NCI-H526 treated with DMSO at 0.1 percent for 48 hours (cell line): ENCODE results near the gene SRRM2.

Experiments used
- DNase-seq: peaks from one replicate; lab custom pipeline; 2025; lab: John Stamatoyannopoulos, UW

SRRM2 gene

DNA sequence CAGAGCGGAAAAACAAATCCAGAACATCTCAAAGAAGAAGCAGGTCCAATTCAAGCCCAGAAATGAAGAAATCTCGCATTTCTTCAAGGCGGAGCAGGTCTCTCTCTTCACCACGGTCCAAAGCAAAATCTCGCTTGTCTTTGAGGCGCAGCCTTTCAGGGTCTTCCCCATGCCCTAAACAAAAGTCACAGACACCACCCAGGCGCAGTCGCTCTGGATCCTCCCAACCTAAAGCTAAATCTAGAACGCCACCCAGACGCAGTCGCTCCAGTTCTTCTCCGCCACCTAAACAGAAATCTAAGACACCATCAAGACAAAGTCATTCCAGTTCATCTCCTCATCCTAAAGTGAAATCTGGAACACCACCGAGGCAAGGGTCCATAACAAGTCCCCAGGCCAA is 10.3 kb downstream of the SRRM2 start:
- DNase-seq = no peak

DNA sequence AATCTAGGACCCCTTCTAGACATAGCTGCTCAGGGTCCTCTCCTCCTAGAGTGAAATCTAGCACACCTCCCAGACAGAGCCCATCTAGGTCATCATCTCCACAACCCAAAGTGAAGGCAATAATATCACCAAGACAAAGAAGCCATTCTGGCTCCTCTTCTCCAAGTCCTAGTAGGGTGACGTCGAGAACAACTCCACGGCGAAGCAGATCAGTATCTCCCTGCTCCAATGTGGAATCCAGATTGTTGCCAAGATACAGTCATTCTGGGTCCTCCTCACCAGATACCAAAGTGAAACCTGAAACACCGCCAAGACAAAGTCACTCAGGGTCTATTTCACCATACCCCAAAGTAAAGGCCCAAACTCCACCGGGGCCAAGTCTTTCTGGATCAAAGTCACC is 10.7 kb downstream of the SRRM2 start:
- no peak for DNase-seq

DNA sequence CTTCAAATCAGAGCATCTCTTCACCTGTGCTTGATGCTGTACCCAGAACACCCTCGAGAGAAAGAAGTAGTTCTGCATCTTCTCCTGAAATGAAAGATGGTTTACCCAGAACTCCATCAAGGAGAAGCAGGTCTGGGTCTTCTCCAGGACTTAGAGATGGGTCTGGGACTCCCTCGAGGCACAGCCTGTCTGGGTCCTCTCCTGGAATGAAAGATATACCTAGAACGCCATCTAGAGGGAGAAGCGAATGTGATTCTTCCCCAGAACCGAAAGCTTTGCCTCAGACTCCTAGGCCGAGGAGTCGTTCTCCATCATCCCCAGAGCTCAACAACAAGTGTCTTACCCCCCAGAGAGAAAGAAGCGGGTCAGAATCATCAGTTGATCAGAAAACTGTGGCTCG is 12.3 kb downstream of the SRRM2 start:
- DNase-seq = no peak

DNA sequence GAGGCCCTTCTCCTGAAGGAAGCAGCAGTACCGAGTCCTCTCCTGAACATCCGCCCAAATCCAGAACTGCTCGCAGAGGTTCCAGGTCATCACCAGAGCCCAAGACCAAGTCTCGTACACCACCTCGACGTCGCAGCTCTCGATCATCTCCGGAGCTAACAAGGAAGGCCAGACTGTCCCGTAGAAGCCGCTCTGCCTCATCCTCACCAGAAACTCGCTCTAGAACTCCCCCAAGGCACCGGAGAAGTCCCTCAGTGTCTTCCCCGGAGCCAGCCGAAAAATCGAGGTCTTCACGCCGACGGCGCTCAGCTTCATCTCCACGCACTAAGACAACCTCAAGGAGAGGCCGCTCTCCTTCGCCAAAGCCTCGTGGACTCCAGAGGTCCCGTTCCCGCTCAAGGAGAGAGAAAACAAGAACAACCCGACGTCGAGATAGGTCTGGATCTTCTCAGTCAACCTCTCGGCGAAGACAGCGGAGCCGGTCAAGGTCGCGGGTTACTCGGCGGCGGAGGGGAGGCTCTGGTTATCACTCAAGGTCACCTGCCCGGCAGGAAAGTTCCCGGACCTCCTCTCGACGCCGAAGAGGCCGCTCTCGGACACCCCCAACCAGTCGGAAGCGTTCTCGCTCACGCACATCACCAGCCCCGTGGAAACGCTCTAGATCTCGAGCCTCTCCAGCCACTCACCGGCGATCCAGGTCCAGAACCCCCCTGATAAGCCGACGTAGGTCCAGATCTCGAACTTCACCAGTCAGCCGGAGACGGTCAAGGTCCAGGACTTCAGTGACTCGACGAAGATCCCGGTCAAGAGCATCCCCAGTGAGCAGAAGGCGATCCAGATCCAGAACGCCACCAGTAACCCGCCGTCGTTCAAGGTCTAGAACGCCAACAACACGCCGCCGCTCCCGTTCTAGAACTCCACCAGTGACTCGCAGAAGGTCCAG is 13.3 kb downstream of the SRRM2 start:
- no peak for DNase-seq

DNA sequence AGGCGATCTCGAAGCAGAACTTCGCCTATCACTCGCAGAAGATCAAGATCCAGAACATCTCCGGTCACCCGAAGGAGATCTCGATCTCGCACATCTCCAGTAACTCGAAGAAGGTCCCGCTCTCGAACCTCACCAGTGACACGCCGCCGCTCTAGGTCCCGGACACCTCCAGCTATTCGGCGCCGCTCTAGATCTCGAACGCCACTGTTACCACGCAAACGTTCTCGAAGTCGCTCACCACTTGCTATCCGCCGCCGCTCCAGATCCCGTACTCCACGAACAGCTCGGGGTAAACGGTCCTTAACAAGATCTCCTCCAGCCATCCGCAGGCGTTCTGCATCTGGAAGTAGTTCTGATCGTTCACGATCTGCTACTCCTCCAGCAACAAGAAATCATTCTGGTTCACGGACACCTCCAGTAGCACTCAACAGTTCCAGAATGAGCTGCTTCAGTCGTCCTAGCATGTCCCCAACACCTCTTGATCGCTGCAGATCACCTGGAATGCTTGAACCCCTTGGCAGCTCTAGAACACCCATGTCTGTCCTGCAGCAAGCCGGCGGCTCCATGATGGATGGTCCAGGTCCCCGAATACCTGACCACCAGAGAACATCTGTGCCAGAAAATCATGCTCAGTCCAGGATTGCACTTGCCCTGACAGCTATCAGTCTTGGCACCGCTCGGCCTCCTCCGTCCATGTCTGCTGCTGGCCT is 14.1 kb downstream of the SRRM2 start:
- no peak for DNase-seq

DNA sequence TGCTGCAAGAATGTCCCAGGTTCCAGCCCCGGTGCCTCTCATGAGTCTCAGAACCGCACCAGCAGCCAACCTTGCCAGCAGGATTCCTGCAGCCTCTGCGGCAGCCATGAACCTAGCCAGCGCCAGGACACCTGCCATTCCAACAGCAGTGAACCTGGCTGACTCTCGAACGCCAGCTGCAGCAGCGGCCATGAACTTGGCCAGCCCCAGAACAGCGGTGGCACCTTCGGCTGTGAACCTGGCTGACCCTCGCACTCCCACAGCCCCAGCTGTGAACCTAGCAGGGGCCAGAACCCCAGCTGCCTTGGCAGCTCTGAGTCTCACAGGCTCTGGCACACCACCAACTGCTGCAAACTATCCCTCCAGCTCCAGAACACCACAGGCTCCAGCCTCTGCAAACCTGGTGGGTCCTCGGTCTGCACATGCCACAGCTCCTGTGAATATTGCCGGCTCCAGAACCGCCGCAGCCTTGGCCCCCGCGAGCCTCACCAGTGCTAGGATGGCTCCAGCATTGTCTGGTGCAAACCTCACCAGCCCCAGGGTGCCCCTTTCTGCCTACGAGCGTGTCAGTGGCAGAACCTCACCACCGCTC is 14.8 kb downstream of the SRRM2 start:
- no peak for DNase-seq

DNA sequence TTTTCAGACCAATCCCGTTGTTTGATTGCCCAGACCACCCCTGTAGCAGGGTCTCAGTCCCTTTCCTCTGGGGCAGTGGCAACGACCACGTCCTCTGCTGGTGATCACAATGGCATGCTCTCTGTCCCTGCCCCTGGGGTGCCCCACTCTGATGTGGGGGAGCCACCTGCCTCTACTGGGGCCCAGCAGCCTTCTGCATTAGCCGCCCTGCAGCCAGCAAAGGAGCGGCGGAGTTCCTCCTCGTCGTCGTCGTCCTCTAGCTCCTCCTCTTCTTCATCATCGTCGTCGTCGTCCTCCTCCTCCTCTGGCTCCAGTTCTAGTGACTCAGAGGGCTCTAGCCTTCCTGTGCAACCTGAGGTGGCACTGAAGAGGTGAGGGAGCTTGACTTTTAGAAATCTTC is 15.5 kb downstream of the SRRM2 start:
- DNase-seq = no peak

DNA sequence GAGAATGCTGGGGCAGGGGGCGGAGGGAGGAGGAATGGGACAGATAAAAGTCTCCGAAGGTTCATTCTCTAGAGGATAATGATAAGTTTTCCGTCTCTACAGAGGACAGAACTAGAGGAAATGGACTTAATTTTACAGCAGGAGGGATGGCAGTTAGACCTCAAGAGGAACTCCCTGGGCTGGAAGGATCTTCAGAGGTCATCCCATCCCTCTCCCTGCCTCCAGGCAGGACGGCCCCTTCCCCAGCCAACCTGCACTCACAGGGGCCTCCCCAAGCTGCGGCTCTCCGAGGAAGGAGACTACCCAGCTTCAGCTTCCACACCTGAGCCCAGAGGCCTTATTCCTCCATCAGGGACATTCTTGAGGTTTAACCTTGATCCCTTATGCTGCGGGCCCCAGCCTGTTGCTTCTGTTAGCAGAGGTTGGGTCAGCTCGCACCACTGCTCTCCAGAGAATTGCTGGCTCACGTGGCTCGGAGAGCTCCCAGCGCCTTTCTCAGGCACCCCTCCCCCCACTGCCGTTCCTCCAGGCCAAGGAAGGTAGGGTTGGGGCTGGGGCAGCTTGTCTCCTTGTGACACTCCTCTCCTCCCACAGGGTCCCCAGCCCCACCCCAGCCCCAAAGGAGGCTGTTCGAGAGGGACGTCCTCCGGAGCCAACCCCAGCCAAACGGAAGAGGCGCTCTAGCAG is 16.1 kb downstream of the SRRM2 start:
- DNase-seq = no peak

DNA sequence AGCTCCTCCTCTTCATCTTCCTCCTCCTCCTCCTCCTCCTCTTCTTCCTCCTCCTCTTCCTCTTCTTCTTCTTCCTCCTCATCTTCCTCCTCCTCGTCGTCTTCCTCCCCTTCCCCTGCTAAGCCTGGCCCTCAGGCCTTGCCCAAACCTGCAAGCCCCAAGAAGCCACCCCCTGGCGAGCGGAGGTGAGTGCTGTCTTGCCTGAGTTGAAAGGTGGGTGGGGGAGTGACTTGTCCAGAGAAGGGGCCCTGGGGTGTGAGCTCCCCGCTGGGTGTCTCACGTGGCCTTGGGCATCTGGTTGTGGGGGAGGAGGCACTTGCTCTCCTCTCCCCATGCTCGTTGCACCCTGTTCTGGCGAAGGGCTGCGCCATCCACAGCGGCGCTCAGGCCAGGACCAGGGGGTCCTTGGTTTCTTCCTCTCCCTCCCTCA is 16.7 kb downstream of the SRRM2 start:
- no peak for DNase-seq

DNA sequence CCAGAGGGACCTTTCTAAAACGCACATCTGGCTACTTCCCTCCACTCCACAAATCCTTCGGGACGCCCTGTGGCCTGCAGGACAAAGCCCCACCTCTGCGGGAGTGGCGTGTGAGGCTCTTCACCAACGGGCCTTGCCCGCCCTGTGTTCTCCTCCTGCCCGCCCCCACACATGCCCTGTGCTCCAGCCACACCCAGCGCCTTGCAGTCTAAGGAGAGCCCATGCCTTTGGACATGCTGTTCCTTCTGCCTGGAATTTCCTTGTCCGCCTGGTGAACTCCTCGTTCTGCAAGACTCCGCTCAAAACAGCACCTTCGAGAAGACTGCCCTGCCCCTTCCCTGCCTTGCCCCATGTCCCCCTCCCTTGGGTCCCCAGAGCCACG is 17.2 kb downstream of the SRRM2 start:
- DNase-seq = no peak

DNA sequence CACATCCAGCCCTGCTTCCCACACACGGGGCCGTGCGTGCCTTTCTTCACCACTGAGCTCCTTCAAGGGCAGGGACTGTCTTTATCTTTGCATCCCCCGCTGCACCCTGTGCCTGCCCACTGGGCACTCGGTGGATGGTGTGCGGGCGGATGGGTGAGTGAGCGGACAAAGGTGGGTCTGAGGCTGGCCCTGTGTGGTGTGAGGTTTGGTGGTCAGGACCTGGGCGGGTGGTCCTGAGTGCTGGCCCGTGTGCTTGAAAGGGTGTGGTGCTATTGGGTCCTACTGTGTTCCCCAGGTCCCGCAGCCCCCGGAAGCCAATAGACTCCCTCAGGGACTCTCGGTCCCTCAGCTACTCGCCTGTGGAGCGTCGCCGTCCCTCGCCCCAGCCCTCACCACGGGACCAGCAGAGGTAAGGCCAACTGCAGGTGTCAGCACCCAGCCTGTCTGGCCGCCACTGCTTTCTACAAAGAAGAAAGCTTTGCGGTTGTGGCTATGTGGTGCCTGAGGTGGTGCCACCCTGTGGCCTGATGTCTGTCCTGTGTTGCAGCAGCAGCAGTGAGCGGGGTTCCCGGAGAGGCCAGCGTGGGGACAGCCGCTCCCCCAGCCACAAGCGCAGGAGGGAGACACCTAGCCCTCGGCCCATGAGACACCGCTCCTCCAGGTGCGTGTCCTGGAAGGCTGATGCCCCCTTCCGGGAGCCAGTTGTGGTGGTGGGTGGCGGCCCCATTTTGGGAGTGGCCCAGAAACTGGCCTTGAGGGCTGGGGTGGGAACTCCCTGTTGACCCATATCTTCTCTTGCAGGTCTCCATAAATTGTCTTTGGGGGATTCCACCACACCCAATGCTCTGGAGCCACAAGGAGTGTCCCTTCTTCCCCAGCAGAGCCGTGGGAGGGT is 17.9 kb downstream of the SRRM2 start:
- DNase-seq = no peak

DNA sequence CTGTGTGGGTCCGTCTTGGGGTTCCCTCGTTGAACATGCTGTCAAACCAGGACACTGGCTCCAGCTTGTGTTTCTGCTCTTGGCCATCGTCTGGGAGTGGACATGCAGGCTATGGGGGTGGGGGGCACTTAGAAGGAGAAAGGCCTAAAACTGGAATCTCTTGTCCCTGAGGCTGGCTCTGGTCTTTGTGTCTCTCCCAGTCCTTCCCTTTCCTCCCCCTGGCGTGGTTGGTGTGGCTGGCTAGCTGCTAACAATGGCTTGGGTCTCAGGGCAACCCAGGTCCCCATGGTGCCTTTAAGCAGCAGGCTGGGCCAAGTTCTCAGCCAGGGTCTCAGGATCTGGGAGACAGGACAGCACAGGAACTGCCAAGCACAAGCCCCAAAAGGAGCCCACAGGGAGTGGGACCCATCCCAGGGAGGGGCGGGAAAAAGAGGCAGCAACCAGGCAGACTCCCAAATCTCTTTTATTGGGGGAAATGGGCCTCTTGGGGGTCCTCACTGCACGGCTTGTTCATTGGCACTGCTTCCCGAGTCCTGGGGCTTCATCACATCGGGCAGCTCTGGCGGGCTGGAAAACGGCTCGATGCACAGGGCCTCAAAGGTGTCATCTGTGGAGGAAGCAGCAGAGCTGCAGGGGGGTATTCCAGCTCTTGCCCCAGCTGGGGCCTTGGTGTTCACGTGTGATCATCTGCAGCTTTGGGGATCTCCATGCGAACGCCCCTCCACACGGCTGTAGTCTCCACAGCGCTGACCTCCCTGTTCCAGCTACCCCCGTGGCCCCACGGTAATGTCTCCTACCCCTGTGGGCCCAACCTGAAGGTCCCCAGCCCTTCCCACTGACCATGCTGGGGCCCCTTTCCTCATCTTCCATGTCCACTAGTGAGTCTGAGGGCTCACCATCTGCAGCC is 19.3 kb downstream of the SRRM2 start:
- no peak for DNase-seq

DNA sequence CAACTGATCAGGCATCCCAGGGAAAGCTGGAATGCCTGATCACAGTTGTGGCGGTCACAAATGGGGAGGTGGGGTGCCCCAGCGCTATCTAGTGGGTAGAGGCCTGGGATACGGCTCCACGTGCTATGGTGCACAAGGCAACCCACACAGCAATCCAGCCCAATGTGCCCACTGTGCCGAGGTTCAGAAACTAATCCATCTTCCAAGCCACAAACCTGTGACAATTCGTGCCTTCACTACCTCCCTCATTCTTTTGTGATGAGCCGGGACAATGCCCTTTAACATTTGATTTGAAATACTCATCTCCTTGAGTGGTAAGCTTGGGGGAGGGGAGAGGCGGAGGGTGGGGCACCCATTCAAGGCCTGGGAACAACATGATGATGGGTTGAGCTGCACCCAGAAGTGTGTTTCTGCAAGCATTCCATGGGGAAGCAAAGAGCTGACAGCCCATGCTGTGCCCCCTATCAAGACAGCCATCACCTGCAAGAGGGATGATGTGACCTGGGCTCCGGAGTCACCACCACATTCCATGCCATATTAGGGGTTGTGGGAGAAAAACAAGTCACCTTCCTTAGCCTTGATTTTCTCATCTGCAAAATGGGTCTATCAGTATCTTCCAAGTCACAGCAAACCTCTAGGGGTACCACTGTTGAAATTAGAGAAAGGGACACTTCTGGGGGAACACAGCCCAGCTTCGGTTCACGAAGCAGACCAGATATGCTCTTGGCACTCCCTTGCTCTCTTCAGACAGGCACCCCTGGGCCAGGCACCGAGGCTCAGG is 20.9 kb downstream of the SRRM2 start:
- DNase-seq = no peak

DNA sequence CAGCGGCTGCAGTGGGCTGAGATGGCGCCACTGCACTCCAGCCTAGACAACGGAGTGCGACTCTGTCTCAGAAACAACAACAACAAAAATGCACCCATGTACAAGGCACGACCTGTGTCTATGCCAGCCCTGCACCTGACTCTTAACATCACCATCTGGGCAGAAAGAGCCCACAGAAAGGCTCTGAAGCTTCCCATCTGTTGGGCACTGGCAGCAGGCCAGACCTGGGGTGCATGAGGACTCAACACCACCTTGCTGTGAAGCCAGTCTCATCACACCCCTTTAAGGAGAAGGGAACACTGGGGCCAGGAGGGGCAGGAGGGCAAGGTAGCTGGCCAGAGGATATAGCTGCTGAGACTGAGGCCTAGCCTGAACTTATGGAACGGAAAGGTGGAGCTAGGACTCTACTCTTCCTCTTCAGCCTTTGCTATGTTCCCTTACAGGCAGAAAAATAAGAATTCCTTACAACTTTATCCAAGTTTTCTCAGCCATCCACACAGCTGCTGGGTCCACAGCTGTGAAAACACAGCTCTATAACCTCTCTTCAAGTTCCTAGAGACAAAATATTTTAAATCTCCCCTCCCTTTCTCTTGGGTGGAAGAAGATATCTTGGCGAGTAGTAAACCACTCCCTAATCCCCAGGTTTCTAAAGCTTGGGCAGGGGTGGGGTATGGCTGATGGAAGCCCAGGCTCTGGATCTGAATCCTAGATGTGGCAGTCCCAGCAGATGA is 21.9 kb downstream of the SRRM2 start:
- DNase-seq = no peak

DNA sequence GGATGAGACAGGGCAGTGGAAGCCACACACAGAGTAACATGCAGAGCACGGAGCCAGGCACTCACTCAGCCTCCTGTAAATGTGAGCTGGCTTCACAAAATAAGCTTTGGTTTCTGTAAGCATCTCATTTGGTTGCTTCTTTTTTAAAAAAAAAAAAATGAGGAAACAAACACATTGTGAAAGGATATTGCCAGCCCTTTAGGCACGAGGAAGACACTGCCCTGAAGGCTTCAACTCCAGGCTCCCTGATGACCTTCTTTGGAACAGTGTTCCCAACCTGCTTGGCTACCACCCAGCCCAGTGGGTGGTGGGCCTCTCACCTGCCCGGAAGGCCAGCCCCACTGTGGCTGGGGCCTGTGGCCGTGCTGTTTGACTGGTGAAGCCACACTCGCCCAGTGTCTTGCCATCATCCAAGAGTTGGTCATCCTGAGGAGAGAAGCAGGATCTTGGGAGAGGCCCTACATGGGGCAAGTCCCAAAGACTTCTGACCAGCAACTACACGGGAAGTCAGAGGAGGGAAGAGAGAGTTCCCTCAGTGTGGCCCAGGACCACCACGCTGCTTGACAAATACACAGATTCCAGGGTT is 22.8 kb downstream of the SRRM2 start:
- no peak for DNase-seq

DNA sequence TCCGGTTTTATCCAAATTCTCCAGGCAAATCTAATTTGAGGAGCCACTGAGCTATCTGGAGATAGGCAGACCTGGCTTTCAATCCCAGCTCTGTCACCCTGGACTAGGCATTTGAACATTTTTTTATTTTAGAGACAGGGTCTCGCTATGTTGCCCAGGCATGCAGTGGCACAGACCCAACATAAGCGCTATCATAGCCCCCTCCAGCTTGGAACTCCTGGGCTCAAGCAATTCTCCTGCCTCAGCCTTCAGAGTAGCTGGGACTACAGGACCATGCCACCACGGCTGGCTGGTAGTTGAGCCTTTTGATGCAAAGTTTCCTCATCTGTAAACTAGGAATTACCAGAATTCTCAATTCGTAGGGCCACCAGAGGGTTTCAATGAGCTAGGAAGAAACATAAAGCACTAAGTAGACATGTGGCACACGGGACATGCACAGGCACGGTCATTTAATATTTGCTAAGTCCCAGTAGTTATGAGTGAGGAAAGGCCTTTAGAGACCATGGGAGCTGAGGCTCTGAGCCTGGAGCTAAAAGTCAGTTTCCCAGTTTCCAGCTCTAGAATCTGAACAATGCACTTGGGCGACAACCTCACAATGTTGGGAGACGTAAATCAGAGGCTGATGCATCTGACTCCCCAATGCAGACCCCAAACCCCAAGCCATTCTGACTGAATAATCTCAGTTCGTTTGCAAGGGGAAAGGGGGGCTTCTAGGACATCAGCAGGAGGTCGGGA is 23.5 kb downstream of the SRRM2 start:
- DNase-seq = no peak

DNA sequence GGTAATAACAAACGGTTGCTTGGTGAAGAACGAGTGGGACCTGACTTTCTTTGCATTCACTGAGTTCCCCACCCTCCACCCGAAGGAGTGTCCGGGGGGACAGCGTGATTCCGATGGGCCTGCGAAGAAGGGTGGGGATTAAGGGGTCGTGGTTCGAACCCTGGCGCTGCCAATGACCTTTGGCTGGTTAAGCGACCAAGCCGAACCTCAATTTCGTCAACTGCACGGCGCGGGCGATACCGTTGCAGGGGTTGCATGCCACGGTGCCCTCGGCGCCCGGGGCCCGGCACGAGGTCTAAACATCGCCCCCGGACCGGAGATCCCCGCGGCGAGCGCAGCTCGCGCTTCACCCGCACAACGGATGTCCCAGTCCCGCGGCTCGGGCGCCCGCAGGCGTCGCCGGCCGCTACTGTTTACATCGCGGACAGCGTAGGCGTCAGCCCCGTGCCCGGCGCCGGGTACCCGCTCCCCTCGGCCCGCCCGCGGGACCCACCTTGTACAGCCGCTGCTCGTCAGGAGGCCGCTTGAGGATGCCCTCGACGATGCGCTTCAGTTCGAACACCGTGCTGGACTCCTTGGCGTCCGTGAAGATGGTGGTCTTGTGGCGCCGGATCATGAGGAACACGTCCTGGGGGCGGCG is 24.2 kb downstream of the SRRM2 start:
- no peak for DNase-seq
